Endothelial cell of umbilical vein (primary cell): ENCODE data around the gene CDIPT. TPM values are rescaled to one million over a fixed set of nuclear protein-coding genes. Genes with fewer than 3 reads are reported as not detected.

Experiments
- BruUV-seq: library from RNA; stranded (reverse); fragments of 400-500 nt; replicated peaks from 2 replicates; lab custom pipeline; 2021; lab: Mats Ljungman, UMichigan
- CTCF ChIA-PET: fragments of 300-600, 350-600 bp; sonication (Branson Sonifier 250); formaldehyde crosslinking; loops from one replicate; lab custom pipeline; 2021; ENCODE audit warnings: antibody characterized with exemption, inconsistent platforms; lab: Charles Lee
- POLR2A ChIA-PET: fragments of 300-600, 350-600 bp; sonication (Branson Sonifier 250); formaldehyde crosslinking; loops from one replicate; lab custom pipeline; 2021; ENCODE audit warnings: antibody characterized with exemption, inconsistent platforms; lab: Charles Lee
- DNase-seq: peaks from one replicate; pipeline ENCODE4 v3.0.0-alpha.2; 2011; ENCODE audit warnings: low read depth, low spot score
- FAIRE-seq: peaks from 2 replicates; lab custom pipeline; 2011; peaks lifted over from hg19 to GRCh38; lab: Jason Lieb, UNC
- H2AFZ ChIP-seq: 2 replicates; pipeline ENCODE4 v1.6.0; 2012; ENCODE audit warnings: low read depth, low read length, control low read depth, inconsistent platforms
- H3K27ac ChIP-seq: 2 replicates; pipeline ENCODE4 v1.5.1; 2011; ENCODE audit warnings: low read depth, mild to moderate bottlenecking, control low read depth, low read length, moderate library complexity; ENCODE audit not compliant: insufficient read depth
- H3K27me3 ChIP-seq, 2 experiments: 2 replicates each; pipeline versions ENCODE4 v1.6.0 to v1.6.1; 2011; ENCODE audit warnings: low read length in 2 of 2, mixed read lengths in 1 of 2; ENCODE audit not compliant: control insufficient read depth in 2 of 2, insufficient read depth in 2 of 2
- H3K36me3 ChIP-seq, 2 experiments: 2 replicates in 1 of 2; 3 replicates in 1 of 2; pipeline ENCODE4 v1.5.1; 2011; ENCODE audit warnings: low read length in 2 of 2, mild to moderate bottlenecking in 1 of 2, moderate library complexity in 1 of 2; ENCODE audit not compliant: control insufficient read depth in 2 of 2, insufficient read depth in 2 of 2; ENCODE audit errors: extremely low read depth in 1 of 2
- H3K4me1 ChIP-seq: 3 replicates; pipeline ENCODE4 v1.5.1; 2011; ENCODE audit warnings: mild to moderate bottlenecking, low read length; ENCODE audit not compliant: control insufficient read depth, insufficient read depth; ENCODE audit errors: extremely low read depth
- H3K4me2 ChIP-seq: 2 replicates; pipeline ENCODE4 v1.6.1; 2011; ENCODE audit warnings: low read length, control low read depth, mixed read lengths; ENCODE audit not compliant: insufficient read depth
- H3K4me3 ChIP-seq, 3 experiments: fragments of 200-600 bp in 1 of 3; sonication (generic), shearing (Covaris generic) in 1 of 3; replicated peaks in 1 of 3; 2 replicates each; pipeline ENCODE4 v1.5.1; 2011 to 2016; ENCODE audit warnings: control low read depth in 3 of 3, low read length in 3 of 3, mild to moderate bottlenecking in 2 of 3, inconsistent platforms in 1 of 3, low read depth in 1 of 3, moderate library complexity in 1 of 3; ENCODE audit not compliant: insufficient read depth in 1 of 3
- H3K79me2 ChIP-seq: 2 replicates; pipeline ENCODE4 v1.6.0; 2012; ENCODE audit warnings: low read length, inconsistent platforms; ENCODE audit not compliant: control insufficient read depth, insufficient read depth
- H3K9ac ChIP-seq: replicated peaks from 2 replicates; pipeline ENCODE3; 2011; ENCODE audit warnings: low read length, control low read depth; ENCODE audit not compliant: insufficient read depth; ENCODE audit errors: extremely low read depth
- H3K9me1 ChIP-seq: replicated peaks from 3 replicates; pipeline ENCODE4 v1.6.0; 2011; ENCODE audit warnings: mild to moderate bottlenecking, low read length; ENCODE audit not compliant: control insufficient read depth, insufficient read depth; ENCODE audit errors: extremely low read depth
- H3K9me3 ChIP-seq: replicated peaks from 2 replicates; pipeline ENCODE4 v1.5.1; 2012; ENCODE audit warnings: low read length, inconsistent platforms; ENCODE audit not compliant: control insufficient read depth, insufficient read depth
- H4K20me1 ChIP-seq: replicated peaks from 2 replicates; pipeline ENCODE3; 2011; ENCODE audit warnings: mild to moderate bottlenecking, low read length; ENCODE audit not compliant: control insufficient read depth, insufficient read depth; ENCODE audit errors: extremely low read depth
- CTCF ChIP-seq, 2 donors: IDR thresholded peaks; 1 replicate in 1 of 2; 2 replicates in 1 of 2; pipeline ENCODE4 v1.5.1; 2011; ENCODE audit warnings: low read length in 2 of 2, mild to moderate bottlenecking in 2 of 2, moderate library complexity in 2 of 2, control low read depth in 1 of 2, inconsistent platforms in 1 of 2, low read depth in 1 of 2; ENCODE audit not compliant: insufficient read depth in 1 of 2; ENCODE audit errors: extremely low read depth in 1 of 2
- EZH2 ChIP-seq: IDR thresholded peaks from 2 replicates; pipeline ENCODE4 v1.6.1; 2012; ENCODE audit warnings: borderline replicate concordance, low read depth, mild to moderate bottlenecking, moderate library complexity, low read length, inconsistent platforms; ENCODE audit not compliant: severe bottlenecking
- FOS ChIP-seq: IDR thresholded peaks from 2 replicates; pipeline ENCODE4 v1.6.1; 2011; ENCODE audit warnings: mild to moderate bottlenecking, low read length, moderate library complexity, borderline replicate concordance; ENCODE audit not compliant: insufficient read depth
- GATA2 ChIP-seq: IDR thresholded peaks from 2 replicates; pipeline ENCODE4 v1.7.0; 2011; ENCODE audit warnings: low read depth, mild to moderate bottlenecking, moderate library complexity, mixed read lengths, low read length; ENCODE audit not compliant: insufficient read length, insufficient read depth
- JUN ChIP-seq: IDR thresholded peaks from 2 replicates; pipeline ENCODE4 v1.6.1; 2011; ENCODE audit warnings: borderline replicate concordance, low read depth; ENCODE audit not compliant: insufficient read length, insufficient read depth
- MAX ChIP-seq: IDR thresholded peaks from 2 replicates; pipeline ENCODE4 v1.6.1; 2011; ENCODE audit not compliant: insufficient read depth, insufficient read length
- MYC ChIP-seq: IDR thresholded peaks from one replicate; pipeline ENCODE4 v1.6.1; 2011; ENCODE audit warnings: mild to moderate bottlenecking, low read depth, low read length
- POLR2A ChIP-seq: IDR thresholded peaks from 2 replicates; pipeline ENCODE4 v1.6.1; 2012; ENCODE audit warnings: low read depth, mild to moderate bottlenecking, control low read depth, low read length
- POLR2AphosphoS5 ChIP-seq: IDR thresholded peaks from 2 replicates; pipeline ENCODE4 v1.6.1; 2012; ENCODE audit warnings: low read depth, mild to moderate bottlenecking, control low read depth, low read length, moderate library complexity; ENCODE audit not compliant: insufficient read depth
- dilution Hi-C: fragments of 300-500 bp; cut with MboI; formaldehyde crosslinking; loops from one replicate; pipeline ENCODE4 v1.15.0; 2019; ENCODE audit warnings: low sequenced_read_pairs; ENCODE audit not compliant: extremely low pct_ligation_motif_present
- intact Hi-C: fragments of 100-400 bp; cut with micrococcal nuclease; formaldehyde crosslinking; loops from one replicate; pipeline ENCODE4 v1.10.0; 2022
- polyA plus RNA-seq, 4 experiments: library from polyadenylated mRNA; depleted of rRNA in 3 of 4; stranded (reverse) in 3 of 4; unstranded in 1 of 4; fragments of >200 nt; gene quantifications; 2 replicates each; pipeline versions ENCODE4 v1.2.1 to v1.2.3, GENCODE V29; 2011 to 2012; ENCODE audit warnings: missing spikeins in 1 of 4
- total RNA-seq: library from RNA; stranded (reverse); gene quantifications from 2 replicates; pipeline ENCODE4 v1.2.3, GENCODE V29; 2021

The CDIPT gene
- total and polyA plus RNA-seq, 2 donors (not counting 3 experiments of a cell fraction or from before 2014, with no cell fraction given), result 68.7 to 161 TPM

- dilution Hi-C loops, result no loop called here
- Histone ChIP-seq H3K27ac (no peak overlapping the region), H2AFZ (no peak overlapping the region), H3K4me1 (no peaks in the 10 kb centered on the region), H3K9me1 (no peaks in the 10 kb centered on the region), H3K4me2 (no peak overlapping the region), H3K9me3 (no peaks in the 10 kb centered on the region), H3K36me3 (no peaks in the 10 kb centered on the region), H4K20me1 (no peaks in the 10 kb centered on the region), H3K79me2 (no peaks in the 10 kb centered on the region), H3K9ac (no peak overlapping the region), H3K4me3 (no peak overlapping the region), H3K27me3 (peaks cover 8 to 12% of the 10 kb centered on the region in 2 experiments)
- CTCF ChIA-PET, result no interaction called here
- intact Hi-C loops, result no loop called here
- DNase-seq (no peak), FAIRE-seq (no peak)
- POLR2A ChIA-PET, result no interaction called here
- no TSS peak for BruUV-seq
- TF ChIP-seq POLR2A (no peak), JUN (no peak), FOS (no peak), GATA2 (no peak), EZH2 (no peak), CTCF (IDR thresholded peaks at IDR 0.05; ENCODE audit: extremely low read depth in 1 of 2, insufficient read depth in 1 of 2, low read depth in 1 of 2, low read length in 2 of 2) (no peak), MAX (no peak), MYC (no peak), POLR2AphosphoS5 (no peak)
Observed at GRCh38 chr16:29881050-29881449, 18.0 kb upstream of the CDIPT start.
